ENCODE results near the gene CAPS. TPM values are rescaled to one million over a fixed set of nuclear protein-coding genes. Genes with fewer than 3 reads are reported as not detected.
A peak's percentile ranks its signal among the peaks of the same experiment; 100 is the strongest.

CAPS gene
- total RNA-seq: 1 to 10 TPM; 6.6 to 6.7 TPM
- polyA plus RNA-seq (2013, experiment 1 of 2): 3.8 TPM
- polyA plus RNA-seq (2013, experiment 2 of 2): 3.8 TPM
- long read RNA-seq, experiment 1: 0 reads
- long read RNA-seq, experiment 2, partial matches to known transcripts: 4 of 6 reads
- long read RNA-seq, experiment 2, other reads (novel, unspliced or antisense): 2 of 6 reads
- long read RNA-seq, experiment 3, partial matches to known transcripts: 1 of 2 reads
- long read RNA-seq, experiment 3, other reads (novel, unspliced or antisense): 0 of 2 reads
- long read RNA-seq, experiment 4: 0 reads

GRCh38 chr19:5913739-5914357, at the start of gene CAPS:
Gene CAPS, plus strand, starts transcription at chr19:5914254. Its CDS starts 153 bp downstream, at chr19:5914407.
- no peaks in the 10 kb centered on the region for H3K27me3 ChIP-seq (ENCODE audit: control insufficient read depth, insufficient read depth, low read length, poor library complexity, severe bottlenecking)
- Mint-ChIP-seq H3K27ac (peak within 1 kb of the TSS; percentile 52), H3K4me1 (no peaks in the 10 kb centered on the region), H3K27me3 (ENCODE audit: insufficient read depth) (no peaks in the 10 kb centered on the region), H3K4me3 (no peak within 1 kb of the TSS), H3K9me3 (no peaks in the 10 kb centered on the region), H3K36me3 (ENCODE audit: low read depth) (peaks cover 13% of the 10 kb centered on the region)
- H3K9ac ChIP-seq (ENCODE audit: extremely low read depth, low read length, poor library complexity, severe bottlenecking): no peak within 1 kb of the TSS
- 91 to 96% methylated on average over 6 to 10 of the region's 10 CpGs for WGBS, 2 experiments (ENCODE audit: insufficient coverage in 1 of 2, insufficient read length in 1 of 2)
- TF ChIP-seq CTCF (conservative IDR thresholded peaks at IDR 0.05): no peak
- no peak within 1 kb of the TSS for H3K4me3 ChIP-seq (ENCODE audit: low read length)
- H3K4me1 ChIP-seq (ENCODE audit: control insufficient read depth, insufficient read depth, low read length): no peaks in the 10 kb centered on the region
- peaks cover 13% of the 10 kb centered on the region for H3K36me3 ChIP-seq (ENCODE audit: control insufficient read depth, insufficient read depth, low read length)
- H3K27ac ChIP-seq (ENCODE audit: low read depth, low read length): no peak within 1 kb of the TSS
- H3K9me3 ChIP-seq (ENCODE audit: control insufficient read depth, low read length): no peaks in the 10 kb centered on the region
- no peak for DNase-seq

- Histone ChIP-seq H3K36me3 (ENCODE audit: control insufficient read depth, insufficient read depth, low read length) (no peaks in the 10 kb centered on the region), H3K9me3 (ENCODE audit: control insufficient read depth, low read length) (no peaks in the 10 kb centered on the region), H3K4me3 (ENCODE audit: low read length) (no peak overlapping the region), H3K27me3 (ENCODE audit: control insufficient read depth, insufficient read depth, low read length, poor library complexity, severe bottlenecking) (no peaks in the 10 kb centered on the region), H3K9ac (ENCODE audit: extremely low read depth, low read length, poor library complexity, severe bottlenecking) (no peak overlapping the region), H3K27ac (ENCODE audit: low read depth, low read length) (no peak overlapping the region), H3K4me1 (ENCODE audit: control insufficient read depth, insufficient read depth, low read length) (no peaks in the 10 kb centered on the region)
- Mint-ChIP-seq H3K27me3 (ENCODE audit: insufficient read depth) (peaks cover 12% of the 10 kb centered on the region), H3K27ac (peak overlapping the region; percentile 35), H3K9me3 (no peaks in the 10 kb centered on the region), H3K36me3 (ENCODE audit: low read depth) (no peaks in the 10 kb centered on the region), H3K4me1 (no peaks in the 10 kb centered on the region), H3K4me3 (no peak overlapping the region)
- DNase-seq: no peak
- WGBS, 2 experiments (ENCODE audit: insufficient coverage in 1 of 2, insufficient read length in 1 of 2): 89 to 96% methylated on average over 9 to 14 of the region's 14 CpGs
- peak; percentile 64 for TF ChIP-seq CTCF (conservative IDR thresholded peaks at IDR 0.05)
Measured at GRCh38 chr19:5864725-5865486, 49.1 kb upstream of the CAPS start.

GRCh38 chr19:5865772-5866171, 48.3 kb upstream of the CAPS start:
- H3K9ac ChIP-seq (ENCODE audit: extremely low read depth, low read length, poor library complexity, severe bottlenecking): no peak overlapping the region
- H3K4me3 ChIP-seq (ENCODE audit: low read length): no peak overlapping the region
- peak overlapping the region; percentile 21 for H3K27ac Mint-ChIP-seq
- WGBS, 2 experiments (ENCODE audit: insufficient coverage in 1 of 2, insufficient read length in 1 of 2): 87 to 96% methylated on average over 8 to 11 of the region's 11 CpGs
- no peak for DNase-seq
- H3K4me3 Mint-ChIP-seq: no peak overlapping the region
- H3K4me1 ChIP-seq (ENCODE audit: control insufficient read depth, insufficient read depth, low read length): no peaks in the 10 kb centered on the region
- H3K27me3 Mint-ChIP-seq (ENCODE audit: insufficient read depth): peaks cover 12% of the 10 kb centered on the region
- H3K36me3 Mint-ChIP-seq (ENCODE audit: low read depth): no peaks in the 10 kb centered on the region
- no peaks in the 10 kb centered on the region for H3K9me3 ChIP-seq (ENCODE audit: control insufficient read depth, low read length)
- H3K36me3 ChIP-seq (ENCODE audit: control insufficient read depth, insufficient read depth, low read length): no peaks in the 10 kb centered on the region
- no peaks in the 10 kb centered on the region for H3K27me3 ChIP-seq (ENCODE audit: control insufficient read depth, insufficient read depth, low read length, poor library complexity, severe bottlenecking)
- no peak for TF ChIP-seq CTCF (conservative IDR thresholded peaks at IDR 0.05)
- no peaks in the 10 kb centered on the region for H3K4me1 Mint-ChIP-seq
- H3K9me3 Mint-ChIP-seq: no peaks in the 10 kb centered on the region
- no peak overlapping the region for H3K27ac ChIP-seq (ENCODE audit: low read depth, low read length)
